HG02588 (cell line): Measurements from ENCODE around the gene LTB4R2.
"Not testable (repeated sequence)": the region's sequence is repeated elsewhere in the genome, so short reads cannot be mapped to it uniquely, and the experiment has no call there.

ENCODE experiments used
- ATAC-seq: cut with Tn5 transposase; IDR thresholded peaks from one replicate; pipeline ENCODE4 v1.9.1; 2021; ENCODE audit warnings: mild to moderate bottlenecking, moderate library complexity; ENCODE audit not compliant: unreplicated experiment

Gene LTB4R2

GRCh38 chr14:24317141-24317928 lies 7.4 kb downstream of the LTB4R2 start:
- no peak for ATAC-seq

GRCh38 chr14:24321212-24321975 lies 11.5 kb downstream of the LTB4R2 start:
- no peak for ATAC-seq

DNA sequence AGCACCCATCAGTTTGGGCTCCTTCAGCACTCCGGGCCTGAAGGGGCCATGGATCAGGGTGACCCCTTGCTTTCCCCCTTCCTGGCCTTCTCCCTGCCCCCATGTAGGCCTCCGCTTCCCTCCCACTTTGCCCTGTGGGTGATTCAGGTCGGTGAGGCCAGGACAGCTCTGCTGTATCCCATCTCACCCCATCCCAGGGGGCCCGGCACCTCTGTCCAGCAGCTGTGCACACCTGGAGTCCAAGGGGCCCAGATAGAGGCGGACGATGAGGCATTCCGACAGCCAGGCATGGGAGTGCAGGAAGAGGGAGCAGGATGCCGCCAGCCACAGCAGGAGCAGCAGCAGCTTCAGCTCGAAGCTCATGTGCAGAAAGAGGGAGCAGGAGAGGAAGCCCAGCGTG lies 12.7 kb downstream of the LTB4R2 start:
- no peak for ATAC-seq

DNA sequence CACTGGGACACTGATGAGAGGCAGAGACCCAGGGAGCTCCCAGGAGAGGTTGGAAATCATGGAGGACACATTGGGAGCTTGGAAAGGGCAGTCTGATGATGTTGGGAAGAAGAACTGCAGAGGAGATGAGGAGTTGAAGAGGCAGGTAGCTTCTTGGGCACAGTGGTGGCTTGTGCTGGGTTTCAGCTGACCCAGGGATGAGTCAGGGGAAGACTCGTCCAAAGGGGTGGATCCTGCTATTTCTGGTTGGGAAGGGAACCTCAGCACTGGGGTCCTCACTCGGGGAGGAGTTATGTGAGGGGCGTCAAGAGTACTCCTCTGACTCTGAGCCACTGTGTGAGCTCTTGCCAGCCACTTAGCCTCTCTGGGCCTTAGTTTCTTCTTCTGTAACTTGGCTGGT lies 13.4 kb downstream of the LTB4R2 start:
- no peak for ATAC-seq

GRCh38 chr14:24324024-24324423 lies 14.1 kb downstream of the LTB4R2 start:
- no peak for ATAC-seq

DNA sequence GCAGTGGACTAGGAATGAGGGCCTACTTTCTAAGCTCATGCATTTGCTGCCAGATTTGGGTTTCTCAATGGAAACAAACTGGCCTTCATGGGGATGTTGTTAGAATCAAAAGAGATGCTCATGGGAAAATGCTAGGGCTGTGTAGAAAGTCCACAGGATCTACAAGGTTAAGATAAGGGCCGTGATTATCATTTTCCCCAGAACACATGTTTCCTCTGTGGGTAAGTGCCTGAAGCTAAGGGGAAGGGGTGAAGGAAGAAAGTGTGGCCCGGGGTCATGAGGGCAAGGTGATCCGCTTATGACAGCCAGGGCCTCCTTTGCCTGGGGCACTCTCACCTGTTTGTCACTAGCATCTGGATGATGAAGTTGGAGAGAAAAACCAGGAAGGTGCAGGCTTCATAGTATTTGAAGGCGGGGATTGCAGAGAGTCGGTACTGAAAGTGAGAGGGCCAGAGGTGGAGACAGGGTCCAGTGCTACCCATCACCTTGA lies 15.1 kb downstream of the LTB4R2 start:
- no peak for ATAC-seq

GRCh38 chr14:24325963-24326362 lies 16.0 kb downstream of the LTB4R2 start:
- ATAC-seq, result no peak

DNA sequence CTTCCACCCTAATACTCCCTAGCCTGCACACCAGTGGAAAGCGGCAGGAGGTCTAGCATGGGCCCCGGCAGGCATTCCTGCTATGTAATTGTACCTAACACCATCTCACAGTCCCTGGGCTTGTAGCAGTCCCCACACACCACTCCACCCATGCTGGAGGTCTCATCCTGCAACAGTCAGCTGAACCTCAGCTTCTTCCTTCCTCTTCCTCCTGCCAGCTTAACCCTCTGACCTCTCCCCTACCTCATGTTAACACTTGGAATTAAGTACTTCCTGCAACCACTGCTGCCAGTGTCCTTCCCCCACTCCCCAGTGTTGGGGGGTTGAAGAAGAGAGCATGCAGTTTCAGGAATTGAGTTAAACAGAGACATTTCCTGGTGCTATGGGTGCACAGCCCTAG lies 17.4 kb downstream of the LTB4R2 start:
- no peak for ATAC-seq

DNA sequence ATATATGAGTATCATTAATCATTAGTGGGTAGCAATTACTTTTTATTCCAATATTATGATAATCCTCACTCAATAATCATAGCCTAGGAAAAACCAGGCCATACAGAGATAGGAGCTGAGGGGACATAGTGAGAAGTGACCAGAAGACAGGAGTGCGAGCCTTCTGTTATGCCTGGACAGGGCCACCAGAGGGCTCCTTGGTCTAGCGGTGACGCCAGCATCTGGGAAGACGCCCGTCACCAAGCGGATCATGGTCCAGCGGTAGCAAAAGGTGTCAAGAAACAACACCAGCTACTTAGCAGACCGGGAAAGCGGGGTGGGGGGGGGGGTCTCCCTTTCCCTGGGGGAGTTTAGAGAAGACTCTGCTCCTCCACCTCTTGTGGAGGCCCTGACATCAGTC lies 18.0 kb downstream of the LTB4R2 start:
- not testable (repeated sequence) for ATAC-seq

- ATAC-seq, result no peak
Observed at GRCh38 chr14:24329073-24329663, 19.2 kb downstream of the LTB4R2 start.

DNA sequence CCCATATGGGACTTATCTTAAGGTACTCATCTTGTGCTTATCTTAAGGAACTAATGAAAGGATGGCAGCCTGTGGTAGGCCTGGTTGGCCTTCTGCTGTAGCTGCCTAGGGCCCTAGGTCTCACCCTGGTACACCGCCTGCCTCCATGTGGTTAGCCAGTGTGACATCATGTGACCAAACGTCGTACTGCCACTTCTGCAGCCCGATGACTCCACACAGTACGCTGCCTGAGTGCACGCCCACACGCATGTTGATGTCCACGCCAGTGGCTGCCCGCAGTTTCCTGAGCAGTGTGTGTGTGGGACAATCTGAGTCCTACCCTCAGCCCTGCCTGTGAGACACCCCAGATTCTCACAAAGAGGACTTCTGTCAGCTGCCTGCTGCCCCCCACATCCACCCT lies 19.8 kb downstream of the LTB4R2 start:
- ATAC-seq, result no peak

- no peak for ATAC-seq
Observed at GRCh38 chr14:24330973-24331674, 21.2 kb downstream of the LTB4R2 start.

- ATAC-seq, result no peak
Observed at GRCh38 chr14:24331731-24332267, 21.9 kb downstream of the LTB4R2 start.

DNA sequence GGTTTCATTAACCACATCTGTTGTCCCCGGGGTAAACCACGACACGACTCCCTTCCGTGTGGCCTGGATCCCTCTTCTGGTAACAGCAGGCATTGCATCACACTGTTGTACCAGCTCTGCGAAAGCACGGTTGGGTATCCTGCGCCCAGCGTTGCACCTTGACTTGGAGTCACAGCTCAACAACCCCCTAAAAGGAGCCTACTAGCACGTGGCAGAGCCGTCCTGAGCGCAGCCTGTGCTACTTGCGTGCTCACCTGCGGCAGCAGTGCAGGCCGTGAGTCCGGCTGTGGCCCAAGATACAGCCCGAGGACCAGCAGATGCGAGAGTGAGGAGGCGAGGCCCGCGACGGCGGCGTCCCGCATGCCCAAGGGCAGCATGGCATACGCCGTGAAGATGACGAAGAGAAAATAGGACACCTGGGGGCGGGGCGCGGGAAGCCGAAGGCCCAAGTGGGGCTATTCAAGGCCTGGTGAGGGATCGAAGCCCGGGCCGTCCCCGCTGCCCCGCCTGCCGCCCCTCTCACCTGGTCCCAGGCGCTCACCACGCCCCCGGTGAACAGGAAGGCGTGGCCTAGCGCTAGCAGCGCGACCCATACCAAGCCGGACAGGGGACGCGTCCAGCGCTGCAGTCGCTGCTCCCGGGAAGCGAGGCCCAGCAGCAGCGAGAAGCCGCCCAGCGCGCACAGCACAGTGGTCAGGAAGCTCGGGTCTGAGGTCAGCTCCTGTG lies 22.5 kb downstream of the LTB4R2 start:
- no peak for ATAC-seq

GRCh38 chr14:24334431-24335291 lies 24.7 kb downstream of the LTB4R2 start, which contains the start of gene ADCY4:
TSS of gene ADCY4 (minus strand) at chr14:24335071. CDS start at chr14:24334652, 419 bp downstream.
- ATAC-seq, result no peak

GRCh38 chr14:24335461-24336171 lies 25.7 kb downstream of the LTB4R2 start:
- ATAC-seq, result no peak

DNA sequence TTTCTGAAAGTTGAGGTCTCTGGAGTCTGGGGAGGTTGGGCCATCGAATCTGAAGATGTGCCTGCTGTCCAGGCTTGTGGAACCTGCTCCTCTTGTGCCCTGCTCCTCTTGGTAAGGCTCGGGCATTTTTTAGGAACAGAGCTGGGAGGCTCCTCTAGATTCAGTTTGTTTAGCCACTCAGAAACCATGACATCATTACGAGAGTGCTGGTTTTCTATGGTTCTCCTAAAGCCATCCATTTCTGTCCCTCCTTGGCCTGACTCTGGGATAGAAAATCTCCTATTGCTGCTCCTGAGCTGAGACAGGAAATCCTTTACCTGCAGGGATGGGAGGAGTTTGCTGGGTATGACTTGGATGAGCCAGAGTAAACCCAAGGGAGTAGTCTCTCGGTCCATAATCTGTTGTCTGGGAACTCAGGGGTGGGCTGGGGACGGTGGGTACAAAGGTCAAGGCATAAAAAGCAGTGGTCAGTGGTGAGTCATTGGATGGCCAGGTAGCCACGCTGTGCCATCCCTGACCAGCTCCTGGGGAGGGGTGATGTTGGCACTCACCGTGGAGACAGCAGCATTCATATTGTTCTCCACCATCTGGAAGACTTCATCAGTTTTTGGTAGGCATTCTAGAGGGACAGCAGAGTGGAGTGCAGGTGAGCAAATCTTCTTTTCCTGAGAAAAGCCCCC lies 27.3 kb downstream of the LTB4R2 start:
- ATAC-seq, result no peak

DNA sequence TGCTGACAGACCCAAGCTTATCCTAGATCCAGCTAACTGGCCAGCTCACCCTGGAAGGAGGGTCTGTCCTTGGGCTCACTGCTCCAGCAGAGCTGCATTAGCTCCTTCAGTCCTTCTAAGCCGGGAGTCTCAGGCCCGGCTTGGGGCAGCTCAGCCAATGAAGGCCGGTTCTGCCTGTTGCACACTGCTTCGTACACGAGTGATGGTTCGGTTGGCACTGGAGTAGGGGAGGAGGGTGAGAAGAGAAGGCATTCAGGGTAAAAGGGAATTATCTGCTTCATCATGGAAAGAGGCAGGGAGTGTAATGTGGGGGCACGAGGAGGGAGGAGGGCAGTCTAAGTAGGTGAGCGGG lies 27.9 kb downstream of the LTB4R2 start:
- ATAC-seq, result no peak
